ENCODE data around the gene TRMU. TPM values are rescaled to one million over a fixed set of nuclear protein-coding genes. Genes with fewer than 3 reads are reported as not detected.

Gene TRMU
- total and polyA plus RNA-seq, 2 of the 8 experiments (the other 6 are each of a cell fraction or from before 2014, with no cell fraction given) = 43.4 to 70.6 TPM

GRCh38 chr22:46351767-46352166 lies 16.3 kb downstream of the TRMU start:
- no peak overlapping the region for H2BK5ac ChIP-seq (ENCODE audit: low read depth, low read length)
- H4K20me1 ChIP-seq (replicated peaks in 1 of 2; ENCODE audit: control insufficient read depth in 1 of 2, insufficient read depth in 2 of 2, low read length in 2 of 2) = peaks cover 17 to 32% of the 10 kb centered on the region in 2 experiments
- H2AFZ ChIP-seq (ENCODE audit: low read length) = no peak overlapping the region
- H2BK12ac ChIP-seq (ENCODE audit: low read depth, low read length) = no peak overlapping the region
- no peaks in the 10 kb centered on the region; a peak in 1 of 4 replicates for H3K79me2 ChIP-seq (ENCODE audit: control insufficient read depth in 1 of 2, insufficient read depth in 2 of 2, low read length in 2 of 2)
- no peak overlapping the region for H3K4me3 ChIP-seq (ENCODE audit: extremely low read depth in 1 of 4, insufficient read depth in 2 of 4, low read depth in 3 of 4, low read length in 4 of 4)
- H4K5ac ChIP-seq (ENCODE audit: insufficient read length, low read depth, low read length) = no peak overlapping the region
- no peaks in the 10 kb centered on the region for H3K9me3 ChIP-seq (ENCODE audit: insufficient read depth in 2 of 2, low read depth in 1 of 2, low read length in 1 of 2)
- H2BK120ac ChIP-seq (replicated peaks; ENCODE audit: low read depth, low read length) = no peak overlapping the region
- peaks cover 7% of the 10 kb centered on the region; the same call in 1 of the 2 replicates for H3K79me1 ChIP-seq (ENCODE audit: low read depth, low read length)
- H3K27ac ChIP-seq (ENCODE audit: low read depth, low read length) = no peak overlapping the region
- ChIA-PET CTCF (ENCODE audit: partially characterized antibody) (interaction anchor here (1.6 to 5.8 kb wide), 2 partner anchors 189 to 212 kb away, joined by 6 to 60 read pairs; partner anchors contain the start of gene CELSR1), POLR2A (ENCODE audit: partially characterized antibody) (interaction anchor here (1.4 to 2.3 kb wide), 4 partner anchors 8 to 16 kb away, joined by 3 to 9 read pairs (median 4); partner anchors contain the start of gene TRMU)
- H3K4me1 ChIP-seq (replicated peaks in 1 of 4; ENCODE audit: control insufficient read depth in 3 of 4, insufficient read depth in 4 of 4, low read length in 3 of 4) = no peaks in the 10 kb centered on the region
- no peak overlapping the region for H3K9ac ChIP-seq (replicated peaks in 1 of 4; ENCODE audit: extremely low read depth in 1 of 4, low read depth in 3 of 4, low read length in 3 of 4)
- H3K14ac ChIP-seq (ENCODE audit: insufficient read length) = no peak overlapping the region
- H3K23me2 ChIP-seq (ENCODE audit: low read depth, low read length) = no peaks in the 10 kb centered on the region
- H3K4me2 ChIP-seq (ENCODE audit: insufficient read depth in 1 of 2, low read depth in 2 of 2, low read length in 2 of 2) = no peak overlapping the region
- H3K4ac ChIP-seq (replicated peaks; ENCODE audit: insufficient read length, low read depth, low read length) = no peak overlapping the region
- H3K36me3 ChIP-seq (ENCODE audit: control insufficient read depth in 2 of 4, insufficient read depth in 4 of 4, low read length in 3 of 4) = peaks cover 20 to 70% (median 63%) of the 10 kb centered on the region in 4 experiments; a peak in 7 of 8 replicates
- WGBS, 2 experiments (ENCODE audit: extremely low coverage in 1 of 2, insufficient coverage in 1 of 2, insufficient read length in 1 of 2, insufficient replicate concordance in 2 of 2, low coverage in 1 of 2, low lambda C conversion rate in 2 of 2, missing lambda C conversion rate in 1 of 2) = 96% methylated on average over 23 of the region's 23 CpGs; no CpG with 5 or more reads in 1 of the 2 experiments
- no peak overlapping the region for H3K18ac ChIP-seq (ENCODE audit: extremely low read depth, low read length)
- DNase-seq (ENCODE audit: low read depth in 1 of 2, low spot score in 2 of 2) (no peak), FAIRE-seq (no peak)
- H4K8ac ChIP-seq (ENCODE audit: extremely low read depth, insufficient read depth, low read length) = no peak overlapping the region
- H3K23ac ChIP-seq (ENCODE audit: insufficient read length) = no peak overlapping the region
- H3K56ac ChIP-seq (replicated peaks; ENCODE audit: insufficient read length, low read depth, low read length) = no peak overlapping the region
- H2BK15ac ChIP-seq (ENCODE audit: low read length) = no peak overlapping the region
- no peak overlapping the region for H2BK20ac ChIP-seq (ENCODE audit: low read length)
- H2AK5ac ChIP-seq (ENCODE audit: low read depth, low read length) = no peak overlapping the region
- H3K27me3 ChIP-seq (replicated peaks in 1 of 4; ENCODE audit: control insufficient read depth in 3 of 4, extremely low read depth in 1 of 4, insufficient read depth in 3 of 4, low read length in 3 of 4) = no peaks in the 10 kb centered on the region
- H4K91ac ChIP-seq (replicated peaks; ENCODE audit: insufficient read length, low read length) = no peak overlapping the region
- TF ChIP-seq TBP (IDR thresholded peaks at IDR 0.05; ENCODE audit: low read depth, low read length) (no peak), CBX5 (IDR thresholded peaks at IDR 0.05; ENCODE audit: low read depth, low read length) (no peak), HDAC6 (IDR thresholded peaks at IDR 0.05; ENCODE audit: low read depth, low read length) (no peak), CBX8 (IDR thresholded peaks at IDR 0.05; ENCODE audit: borderline replicate concordance, low read depth, low read length) (no peak), BCL11A (IDR thresholded peaks at IDR 0.05; ENCODE audit: low read depth in 2 of 2, low read length in 2 of 2) (no peak), GTF2F1 (IDR thresholded peaks at IDR 0.05; ENCODE audit: borderline replicate concordance, low read depth, low read length) (no peak), POU5F1 (IDR thresholded peaks at IDR 0.05; ENCODE audit: low read depth, low read length) (no peak), RAD21 (IDR thresholded peaks at IDR 0.05 in 1 of 2, conservative IDR thresholded peaks at IDR 0.05 in 1 of 2; ENCODE audit: low read depth in 2 of 2, low read length in 2 of 2) (no peak), YY1 (IDR thresholded peaks at IDR 0.05; ENCODE audit: low read depth, low read length) (no peak), CREB1 (IDR thresholded peaks at IDR 0.05) (no peak), SRF (IDR thresholded peaks at IDR 0.05; ENCODE audit: low read depth, low read length) (no peak), TAF7 (optimal IDR thresholded peaks at IDR 0.05; ENCODE audit: borderline replicate concordance, low read depth, low read length) (no peak), NRF1 (IDR thresholded peaks at IDR 0.05; ENCODE audit: low read depth, low read length) (no peak), POLR2A (IDR thresholded peaks at IDR 0.05; ENCODE audit: control extremely low read depth in 1 of 2, low read depth in 2 of 2, low read length in 2 of 2) (no peak), JUND (IDR thresholded peaks at IDR 0.05; ENCODE audit: low read length) (no peak), FOSL1 (IDR thresholded peaks at IDR 0.05; ENCODE audit: insufficient read depth, low read depth, low read length) (no peak)
